ENCODE results near the gene CMC1.
"Not testable (repeated sequence)": the region's sequence is repeated elsewhere in the genome, so short reads cannot be mapped to it uniquely, and the experiment has no call there.

The CMC1 gene, protein sequence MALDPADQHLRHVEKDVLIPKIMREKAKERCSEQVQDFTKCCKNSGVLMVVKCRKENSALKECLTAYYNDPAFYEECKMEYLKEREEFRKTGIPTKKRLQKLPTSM

DNA sequence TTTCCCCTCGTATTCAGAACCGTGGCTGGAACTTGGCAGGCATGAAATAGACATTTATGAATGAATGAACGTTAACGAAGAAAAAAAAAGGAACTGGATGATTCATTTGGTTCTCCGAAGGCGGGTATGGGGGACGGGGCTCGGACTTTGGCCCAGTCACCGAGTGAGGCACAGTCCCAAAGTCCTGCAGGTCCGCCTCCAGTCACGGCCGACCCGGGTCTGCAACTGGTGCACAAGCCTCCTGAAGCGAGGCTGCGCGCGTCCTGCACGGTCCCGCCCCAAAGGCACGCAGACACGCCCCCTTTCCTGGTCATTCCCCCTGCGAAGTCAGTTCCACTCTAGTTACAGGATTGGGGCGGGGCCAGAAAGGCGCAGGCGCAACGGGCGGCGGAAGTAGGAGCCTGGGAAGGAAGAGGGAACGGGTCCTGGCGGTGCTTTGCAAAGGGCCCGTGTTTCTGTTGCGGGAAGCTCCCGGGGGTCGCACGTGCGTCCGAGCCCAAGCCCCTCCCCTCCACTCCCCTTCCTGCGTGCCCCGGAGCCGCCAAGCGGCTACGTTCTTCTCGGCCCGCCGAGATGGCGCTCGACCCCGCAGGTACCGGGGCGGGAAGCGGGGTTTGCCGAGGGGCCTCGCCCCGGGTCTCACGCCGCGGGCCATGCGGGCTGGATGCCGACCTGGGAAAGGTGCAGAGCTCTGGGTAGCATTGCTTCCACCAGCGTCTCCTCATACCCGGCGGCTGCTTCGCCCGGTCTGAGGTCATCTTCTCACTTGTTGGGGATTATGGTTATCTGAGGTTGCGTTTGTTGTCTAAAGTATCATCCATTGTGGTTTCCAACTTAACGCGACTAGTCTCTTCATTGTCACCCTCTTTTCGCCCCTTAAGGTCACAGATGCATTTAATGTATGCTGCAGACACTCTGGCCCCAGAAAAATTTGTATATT lies at the start of gene CMC1:
CMC1 (plus strand) TSS at position 399 of the 940 bp plus-strand sequence; CDS start at position 574, 175 bp downstream.
- DNase-seq, result peak; percentile 50

DNA sequence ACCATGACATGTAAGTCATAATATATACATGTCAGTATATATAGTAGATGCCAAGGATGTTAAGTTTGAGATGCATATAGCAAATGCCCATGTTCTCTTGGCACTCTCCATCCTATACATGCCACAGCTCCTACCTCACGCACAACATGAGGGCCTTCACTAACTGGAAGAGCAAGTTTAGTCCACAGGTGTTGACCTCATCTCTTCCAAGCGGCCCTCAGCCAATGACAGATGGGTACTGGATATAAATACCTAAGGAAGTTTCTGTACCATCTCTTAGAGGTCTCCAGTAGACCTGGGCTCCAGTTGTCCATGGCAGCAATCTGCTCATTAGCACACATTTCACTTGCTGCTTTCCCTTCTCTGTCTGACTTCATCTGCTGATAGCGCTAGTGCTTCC lies 43.3 kb upstream of the CMC1 start:
- no peak for DNase-seq

DNA sequence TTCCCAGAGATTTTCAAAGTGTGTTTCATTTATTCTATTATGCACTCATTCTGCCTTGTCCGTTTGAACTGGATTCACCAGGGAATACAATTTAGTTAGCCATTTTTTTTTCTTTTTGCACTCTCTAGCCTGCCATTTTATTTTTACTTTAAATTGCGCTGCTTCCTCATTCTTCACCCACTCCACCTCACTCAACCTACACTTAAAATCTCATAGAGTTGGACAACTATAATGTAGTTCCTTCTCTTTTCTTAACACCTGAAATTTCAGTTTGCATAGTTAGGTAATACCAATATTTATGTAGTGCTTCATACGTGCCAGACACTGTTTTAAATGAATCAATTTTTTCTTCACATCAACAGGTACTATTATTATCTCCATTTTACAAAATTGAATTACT lies 42.4 kb upstream of the CMC1 start:
- DNase-seq, result no peak

DNA sequence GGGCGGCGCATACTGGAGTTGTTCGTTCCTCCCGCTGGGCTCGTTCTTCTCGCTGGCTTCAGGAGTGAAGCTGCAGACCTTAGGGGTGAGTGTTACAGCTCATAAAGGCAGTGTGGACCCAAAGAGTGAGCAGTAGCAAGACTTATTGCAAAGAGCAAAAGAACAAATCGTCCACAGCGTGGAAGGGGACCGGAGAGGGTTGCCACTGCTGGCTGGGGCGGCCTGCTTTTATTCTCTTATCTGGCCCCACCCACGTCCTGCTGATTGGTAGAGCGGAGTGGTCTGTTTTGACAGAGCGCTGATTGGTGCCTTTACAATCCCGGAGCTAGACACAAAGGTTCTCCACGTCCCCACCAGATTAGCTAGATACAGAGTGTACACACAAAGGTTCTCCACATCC lies 41.8 kb upstream of the CMC1 start:
- DNase-seq, result not testable (repeated sequence)

DNA sequence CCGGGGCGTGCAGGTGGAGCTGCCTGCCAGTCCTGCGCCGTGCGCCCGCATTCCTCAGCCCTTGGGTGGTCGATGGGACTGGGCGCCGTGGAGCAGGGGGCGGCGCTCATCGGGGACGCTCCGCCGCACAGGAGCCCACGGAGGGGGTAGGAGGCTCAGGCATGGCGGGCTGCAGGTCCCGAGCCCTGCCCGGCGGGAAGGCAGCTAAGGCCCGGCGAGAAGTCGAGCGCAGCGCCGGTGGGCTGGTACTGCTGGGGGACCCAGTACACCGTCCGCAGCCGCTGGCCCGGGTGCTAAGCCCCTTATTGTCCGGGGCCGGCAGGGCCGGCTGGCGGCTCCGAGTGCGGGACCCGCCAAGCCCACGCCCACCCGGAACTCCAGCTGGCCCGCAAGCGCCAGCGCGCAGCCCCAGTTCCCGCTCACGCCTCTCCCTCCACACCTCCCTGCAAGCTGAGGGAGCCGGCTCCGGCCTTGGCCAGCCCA lies 41.0 kb upstream of the CMC1 start:
- not testable (repeated sequence) for DNase-seq

DNA sequence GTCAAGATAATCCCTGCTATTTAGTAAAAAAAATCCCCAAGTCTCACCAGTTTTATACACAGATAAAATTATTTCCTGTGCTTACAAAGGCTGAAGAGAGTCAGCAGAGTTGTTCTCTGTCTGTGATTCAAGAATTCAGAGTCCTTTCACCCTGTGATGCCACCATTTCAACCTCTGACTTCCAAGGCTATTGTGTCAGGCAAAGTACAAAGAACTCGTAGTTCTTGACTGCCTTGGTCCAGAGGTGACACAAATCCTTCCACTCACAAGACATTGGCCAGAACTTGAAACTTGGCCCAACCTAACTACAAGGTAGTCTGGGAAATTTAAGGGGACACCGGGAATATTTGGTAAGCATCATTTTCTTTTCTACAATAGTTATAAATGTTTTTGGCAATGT lies 34.9 kb upstream of the CMC1 start:
- DNase-seq, result no peak

DNA sequence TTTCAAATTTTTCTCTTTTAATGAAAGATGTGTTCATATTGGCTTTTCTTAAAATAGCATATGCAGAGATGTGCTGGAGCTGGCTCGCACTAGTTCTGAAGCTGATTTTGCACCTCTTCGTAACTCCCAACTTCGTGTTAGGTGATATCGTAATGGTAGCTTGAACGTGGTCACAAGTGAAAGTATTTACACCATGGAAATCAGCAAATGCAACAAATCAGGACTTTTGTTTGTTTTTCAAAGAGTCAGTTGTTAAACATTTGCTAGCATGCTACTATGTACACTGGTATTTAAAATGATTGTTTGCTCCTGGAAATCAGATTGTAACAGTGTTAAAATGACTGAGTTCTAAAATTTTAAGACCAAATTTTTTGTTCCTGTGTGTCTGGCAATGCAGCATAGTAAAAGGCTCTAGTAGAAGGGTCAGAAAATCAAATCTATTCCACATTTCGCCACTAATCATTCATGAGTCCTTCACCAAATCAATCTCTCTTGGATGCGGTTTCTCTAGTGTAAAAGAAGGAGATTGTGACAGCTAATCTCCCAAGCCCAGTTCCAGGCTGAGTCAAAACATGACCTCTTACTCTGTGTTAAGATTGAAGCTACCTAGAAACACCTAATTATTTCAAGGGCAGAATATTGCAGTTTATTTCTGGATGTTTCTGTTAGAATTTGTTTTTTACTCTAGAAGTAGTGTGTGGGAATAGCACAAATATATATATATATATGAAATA lies 34.3 kb upstream of the CMC1 start:
- no peak for DNase-seq

DNA sequence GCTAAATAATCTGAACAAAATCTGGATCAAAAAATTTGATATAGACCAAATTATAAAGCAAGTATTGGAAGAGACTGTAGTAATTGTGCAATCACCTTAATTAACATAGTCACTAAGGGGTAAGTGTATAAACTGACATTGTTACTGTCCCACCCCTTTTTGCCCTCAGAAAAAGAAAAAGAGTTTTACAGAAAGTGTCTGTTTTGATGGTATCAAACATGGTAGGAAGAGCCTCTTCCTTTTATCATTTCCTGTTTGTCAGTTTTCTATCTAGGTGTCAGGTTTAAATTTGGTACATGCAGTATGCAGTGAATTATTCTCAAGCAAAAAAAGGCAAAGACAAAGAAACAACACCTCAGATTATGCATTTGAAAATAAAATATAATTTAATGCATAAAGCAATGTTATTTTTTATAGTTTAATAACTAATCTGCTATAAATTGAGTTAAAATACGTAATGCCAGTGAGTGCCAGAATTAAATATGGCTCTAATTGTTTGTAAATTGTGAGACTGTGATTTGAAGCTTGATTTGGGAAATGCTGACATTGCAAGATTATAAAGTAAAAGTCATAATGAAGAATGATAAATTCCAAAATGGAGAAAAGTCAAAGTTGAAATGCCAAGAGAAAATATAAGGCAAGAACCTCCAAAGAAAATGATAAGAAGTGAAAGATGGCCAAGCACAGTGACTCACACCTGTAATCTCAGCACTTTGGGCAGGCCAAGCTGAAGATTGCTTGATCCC lies 30.3 kb upstream of the CMC1 start:
- no peak for DNase-seq

DNA sequence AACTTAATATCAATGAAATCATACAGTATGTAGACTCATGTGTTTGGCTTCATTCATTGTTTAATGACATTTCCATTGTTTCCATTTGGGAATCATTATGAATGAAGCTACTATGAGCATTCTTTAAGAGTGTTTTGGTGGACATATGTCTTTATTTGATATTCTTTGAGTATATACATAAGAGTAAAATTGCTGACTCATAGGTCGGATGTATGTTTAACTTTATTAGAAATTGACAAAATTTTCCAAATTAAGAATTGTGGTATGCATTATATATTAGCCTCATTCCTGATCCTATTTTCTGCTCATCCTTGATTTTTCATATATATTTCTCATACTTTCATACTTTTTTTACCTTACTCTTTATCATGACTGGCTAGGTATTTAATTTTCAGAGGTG lies 28.7 kb upstream of the CMC1 start:
- no peak for DNase-seq

DNA sequence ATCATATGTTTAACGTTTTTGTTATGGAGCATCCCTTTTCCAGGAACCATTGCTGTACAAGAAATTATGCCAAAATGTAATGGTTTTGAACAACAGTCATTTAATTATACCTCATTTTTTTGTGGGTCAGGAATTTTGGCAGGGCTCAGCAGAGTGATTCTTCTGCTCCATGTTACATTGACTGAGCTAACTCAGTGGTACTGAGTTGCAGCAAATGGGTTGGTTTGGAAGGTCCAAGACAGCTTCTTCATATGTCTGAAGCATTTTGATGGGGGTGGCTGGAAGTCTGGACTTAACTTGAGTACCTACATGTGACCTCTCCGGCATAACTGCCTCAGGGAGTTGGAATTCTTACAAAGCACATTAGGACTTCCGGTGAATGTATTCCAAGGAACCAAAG lies 26.0 kb upstream of the CMC1 start:
- DNase-seq, result no peak

DNA sequence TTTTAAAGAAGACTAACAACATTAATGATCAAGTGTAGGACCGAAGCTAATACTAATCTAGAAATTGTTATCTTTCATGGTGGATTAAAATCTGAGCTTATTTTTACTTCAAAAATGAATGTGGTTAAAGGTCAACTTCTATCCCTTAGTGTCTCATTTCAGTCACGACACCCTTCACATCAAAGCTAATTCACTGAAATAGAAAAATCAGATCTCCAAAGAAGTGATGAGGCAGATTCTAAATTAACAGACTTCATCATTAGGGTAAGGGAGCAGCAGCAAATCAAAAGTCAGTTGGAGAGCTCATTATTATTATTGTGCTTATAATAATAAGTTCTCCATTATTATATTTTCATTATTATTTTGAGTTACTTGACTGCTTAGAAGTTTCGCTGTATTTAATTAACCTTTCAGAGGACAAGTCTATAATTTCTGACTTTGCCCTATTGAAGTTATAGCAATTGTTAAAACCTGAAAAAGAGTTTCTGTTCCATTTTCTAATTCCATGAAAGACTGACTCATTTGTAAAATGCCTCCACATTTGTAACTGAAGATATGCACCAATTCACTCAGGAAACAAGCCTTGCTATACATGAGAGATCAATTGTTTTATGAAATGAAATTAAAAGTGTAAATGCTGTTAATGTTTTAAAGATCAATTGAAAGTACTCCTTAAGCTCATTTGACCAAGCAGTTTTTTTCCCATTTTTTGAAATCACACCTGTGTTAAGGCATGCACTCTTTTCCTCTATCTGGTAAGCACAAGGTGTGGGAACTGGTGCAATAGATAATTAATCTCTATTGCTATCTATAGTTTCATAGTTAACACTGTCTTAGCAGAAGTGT lies 23.1 kb upstream of the CMC1 start:
- no peak for DNase-seq

DNA sequence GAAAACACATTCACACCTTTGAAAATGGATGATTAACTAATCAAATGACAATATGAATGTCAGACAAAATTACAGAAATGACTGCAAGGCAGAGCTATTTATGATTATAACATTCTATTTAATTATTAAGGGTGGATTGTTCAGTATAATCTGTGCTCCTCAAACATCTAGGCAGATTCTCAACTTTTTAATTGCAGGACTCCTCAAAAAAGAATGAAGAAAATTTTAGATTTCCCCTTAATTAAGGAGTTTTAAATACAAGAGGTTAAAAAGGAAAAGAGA lies 22.6 kb upstream of the CMC1 start:
- DNase-seq, result no peak

DNA sequence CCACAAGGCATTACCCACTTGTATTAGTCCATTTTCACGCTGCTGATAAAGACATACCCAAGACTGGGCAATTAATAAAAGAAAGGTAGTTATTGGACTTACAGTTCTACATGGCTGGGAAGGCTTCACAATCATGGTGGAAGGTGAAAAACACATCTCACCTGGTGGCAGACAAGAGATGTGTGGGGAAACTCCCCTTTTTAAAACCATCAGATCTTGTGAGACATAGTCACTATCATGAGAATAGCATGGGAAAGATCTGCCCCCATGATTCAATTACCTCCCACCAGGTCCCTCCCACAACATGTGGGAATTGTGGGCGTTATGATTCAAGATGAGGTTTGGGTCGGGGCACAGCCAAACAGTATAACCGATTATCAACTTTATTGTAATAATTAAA lies 17.0 kb upstream of the CMC1 start:
- DNase-seq, result no peak

DNA sequence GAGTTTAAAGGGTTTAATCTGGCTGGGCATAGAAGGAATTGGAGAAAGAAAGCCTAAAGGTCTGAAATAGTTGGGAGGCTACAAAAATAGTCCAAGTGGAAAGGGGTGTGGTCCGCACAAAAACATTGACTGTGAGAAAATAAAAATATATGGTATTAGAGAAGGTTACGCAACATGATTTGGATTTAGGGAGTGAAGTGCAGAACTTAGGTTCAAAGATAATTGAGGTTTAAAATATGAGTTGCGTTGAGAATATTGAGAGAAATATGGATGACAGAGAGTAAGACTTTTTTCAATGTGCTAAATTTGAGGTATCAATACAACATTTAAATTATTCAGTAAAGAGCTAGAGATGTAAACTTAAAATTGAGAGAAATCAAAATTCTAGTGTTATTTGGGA lies 15.4 kb upstream of the CMC1 start:
- no peak for DNase-seq

DNA sequence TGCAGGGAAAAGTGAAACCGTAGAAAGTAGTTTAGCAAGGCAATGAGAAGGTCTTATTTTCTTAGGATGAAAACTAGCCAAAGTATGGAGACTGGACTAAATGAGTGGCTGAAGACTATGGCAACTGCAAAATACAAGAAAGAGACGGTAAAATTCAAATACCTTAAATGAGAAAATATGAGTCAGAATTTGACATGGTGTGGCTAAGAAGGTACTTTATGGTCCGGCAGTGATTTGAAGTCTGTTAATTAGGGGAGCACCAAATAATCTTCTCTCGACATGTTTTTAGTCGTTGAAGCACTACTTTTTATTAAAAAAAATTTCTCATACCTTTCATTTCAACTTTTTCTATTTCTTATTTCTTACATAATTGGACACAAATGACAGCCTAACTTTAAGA lies 12.8 kb upstream of the CMC1 start:
- no peak for DNase-seq

DNA sequence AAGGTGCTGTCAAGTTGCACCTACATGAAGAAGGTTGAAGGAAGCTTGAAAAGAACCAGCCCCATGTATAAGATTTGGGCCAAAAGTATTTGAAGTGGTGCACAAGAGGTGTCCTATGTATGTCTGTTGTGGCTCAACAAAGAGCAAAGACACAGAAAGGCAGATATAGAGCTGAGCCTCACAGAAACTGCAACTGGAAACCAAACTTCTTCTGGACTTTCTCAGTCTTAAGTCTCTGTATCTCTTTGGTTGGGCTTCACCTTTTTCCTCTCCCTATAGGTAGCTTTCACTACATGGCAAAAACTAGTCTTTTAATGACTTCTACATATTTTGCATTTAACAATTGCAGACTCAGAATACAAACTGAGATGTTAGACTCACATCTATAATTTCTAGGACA lies 8.8 kb upstream of the CMC1 start:
- DNase-seq, result no peak

DNA sequence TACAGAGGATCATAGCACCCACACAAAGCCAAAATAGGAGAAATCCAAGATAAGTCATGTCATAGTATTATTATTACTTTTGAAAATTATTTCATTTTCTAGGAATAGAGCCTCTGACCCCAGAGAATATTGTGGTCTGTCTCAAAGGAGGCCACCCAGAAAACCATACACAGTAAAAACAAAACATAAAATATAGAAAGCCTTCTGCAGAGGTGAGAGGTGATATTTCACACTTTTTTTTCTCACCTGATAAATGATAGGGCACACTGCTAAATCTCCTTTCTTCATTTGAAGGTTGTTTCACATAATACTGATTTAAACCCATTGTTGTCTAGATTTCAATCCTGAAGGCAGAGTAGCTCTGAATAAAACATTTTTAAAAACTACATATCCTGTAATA lies 7.0 kb upstream of the CMC1 start:
- no peak for DNase-seq

DNA sequence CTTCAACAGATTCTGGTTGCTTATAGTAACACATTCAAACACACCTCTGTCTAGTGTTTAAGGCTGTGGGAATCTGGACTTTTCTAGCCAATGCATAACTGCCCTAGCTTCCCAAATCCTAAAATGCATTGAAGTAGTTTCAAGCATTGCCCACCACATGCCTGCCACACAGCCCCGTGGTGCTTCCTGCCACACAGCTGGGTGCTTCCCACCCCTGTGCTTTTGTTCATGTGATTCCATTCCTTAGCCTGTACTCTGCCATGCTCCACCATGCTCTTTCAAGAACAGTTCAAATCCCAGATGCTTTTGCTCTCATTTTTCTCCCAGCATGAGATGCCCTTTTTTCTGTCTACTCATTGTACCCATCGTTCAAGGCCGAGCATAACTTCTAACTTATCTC lies 2.3 kb upstream of the CMC1 start:
- DNase-seq, result no peak

DNA sequence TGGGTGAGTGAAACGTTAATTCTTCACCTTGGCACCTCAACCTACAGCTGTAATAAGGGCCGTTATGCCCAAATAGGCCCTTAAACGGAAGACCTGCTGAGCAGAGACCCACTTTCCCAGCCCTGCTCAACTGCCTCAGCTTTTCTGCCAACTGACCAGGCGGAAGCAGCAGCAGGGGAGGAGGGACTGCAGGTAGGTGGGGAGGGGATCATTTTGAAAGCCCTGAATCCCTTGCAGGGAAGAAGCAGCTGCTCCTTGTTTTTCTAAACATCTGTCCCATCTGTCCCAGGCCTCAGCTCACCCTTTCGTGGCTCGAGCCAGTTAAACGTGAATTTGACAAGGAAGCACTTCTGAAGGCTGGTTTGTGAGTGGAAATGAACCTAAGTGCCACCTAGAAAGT lies 978 bp upstream of the CMC1 start:
- no peak for DNase-seq

DNA sequence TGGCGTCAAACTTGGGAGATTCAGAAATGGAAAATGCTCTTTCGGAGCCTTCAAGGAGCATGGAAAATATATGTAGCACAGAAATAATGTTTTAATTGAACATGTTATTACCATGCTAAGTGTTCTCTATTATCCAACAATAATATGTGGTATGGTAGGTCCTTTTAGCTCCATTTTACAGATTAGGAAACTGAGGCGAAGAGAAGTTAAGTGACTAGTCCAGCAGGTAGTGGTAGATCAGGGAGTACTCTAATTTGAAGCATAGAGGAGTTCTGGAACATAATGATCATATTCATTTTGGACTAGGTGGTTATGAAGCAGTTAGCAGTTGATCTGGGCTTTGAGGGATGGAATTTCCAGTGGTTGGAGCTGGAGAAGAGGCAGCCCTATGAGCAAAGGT lies 1.1 kb downstream of the CMC1 start:
- DNase-seq, result no peak

DNA sequence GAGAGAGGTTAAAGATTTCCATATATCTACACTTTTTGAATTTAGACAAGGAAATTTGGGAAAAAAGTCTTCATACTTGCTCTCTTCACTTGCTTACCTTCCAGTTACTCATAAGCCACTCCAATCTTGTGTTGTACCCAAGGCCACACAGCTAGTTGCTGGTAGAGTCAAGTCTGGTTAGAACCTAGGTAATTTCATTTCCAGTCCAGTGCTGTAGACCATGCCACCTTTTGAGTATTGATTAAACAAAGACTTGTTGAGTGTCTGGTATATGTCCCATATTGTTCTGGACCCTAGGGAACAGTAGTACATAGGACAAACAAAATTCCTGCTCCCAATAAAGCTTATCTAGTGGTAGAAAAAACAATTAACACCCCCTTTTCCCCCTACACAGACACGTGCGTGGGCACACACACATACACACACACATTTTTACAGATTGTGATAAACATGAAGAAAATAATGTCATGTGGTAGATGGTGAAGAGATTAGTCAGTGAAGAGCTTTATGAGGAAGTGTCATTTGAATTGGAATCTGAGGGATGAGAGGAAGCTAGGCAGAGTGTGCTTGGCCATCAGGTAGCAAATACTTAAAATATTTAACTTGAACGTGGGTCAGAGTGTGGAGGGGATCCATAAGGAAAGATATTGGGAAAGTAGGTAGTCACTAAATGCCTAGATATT lies 2.1 kb downstream of the CMC1 start:
- DNase-seq, result no peak

DNA sequence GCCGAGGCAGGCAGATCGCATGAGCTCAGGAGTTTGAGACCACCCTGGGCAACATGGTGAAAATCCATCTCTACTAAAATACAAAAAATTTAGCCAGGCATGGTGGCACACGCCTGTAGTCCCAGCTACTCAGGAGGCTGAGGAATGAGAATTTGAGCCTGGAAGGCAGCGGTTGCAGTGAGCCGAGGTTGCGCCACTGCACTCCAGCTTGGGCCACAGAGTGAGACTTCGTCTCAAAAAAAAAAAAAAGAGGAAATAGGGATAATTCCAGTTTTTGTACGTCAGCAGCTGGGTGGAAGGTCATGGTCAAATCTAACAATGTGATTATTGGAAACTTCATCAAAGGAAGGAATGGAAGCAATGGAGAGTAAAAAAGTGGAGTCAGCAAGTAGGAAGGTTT lies 3.1 kb downstream of the CMC1 start:
- DNase-seq, result no peak

Data from cortex of kidney (tissue), 1 donor.